ENCODE data around the gene PAQR6. TPM values are rescaled to one million over a fixed set of nuclear protein-coding genes. Genes with fewer than 3 reads are reported as not detected.

The PAQR6 gene, protein sequence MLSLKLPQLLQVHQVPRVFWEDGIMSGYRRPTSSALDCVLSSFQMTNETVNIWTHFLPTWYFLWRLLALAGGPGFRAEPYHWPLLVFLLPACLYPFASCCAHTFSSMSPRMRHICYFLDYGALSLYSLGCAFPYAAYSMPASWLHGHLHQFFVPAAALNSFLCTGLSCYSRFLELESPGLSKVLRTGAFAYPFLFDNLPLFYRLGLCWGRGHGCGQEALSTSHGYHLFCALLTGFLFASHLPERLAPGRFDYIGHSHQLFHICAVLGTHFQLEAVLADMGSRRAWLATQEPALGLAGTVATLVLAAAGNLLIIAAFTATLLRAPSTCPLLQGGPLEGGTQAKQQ
- total RNA-seq (2014; rRNA removed) = 0.83 and 1.8 TPM in 2 replicates
- polyA plus RNA-seq (2012) = 0.77 TPM

DNA sequence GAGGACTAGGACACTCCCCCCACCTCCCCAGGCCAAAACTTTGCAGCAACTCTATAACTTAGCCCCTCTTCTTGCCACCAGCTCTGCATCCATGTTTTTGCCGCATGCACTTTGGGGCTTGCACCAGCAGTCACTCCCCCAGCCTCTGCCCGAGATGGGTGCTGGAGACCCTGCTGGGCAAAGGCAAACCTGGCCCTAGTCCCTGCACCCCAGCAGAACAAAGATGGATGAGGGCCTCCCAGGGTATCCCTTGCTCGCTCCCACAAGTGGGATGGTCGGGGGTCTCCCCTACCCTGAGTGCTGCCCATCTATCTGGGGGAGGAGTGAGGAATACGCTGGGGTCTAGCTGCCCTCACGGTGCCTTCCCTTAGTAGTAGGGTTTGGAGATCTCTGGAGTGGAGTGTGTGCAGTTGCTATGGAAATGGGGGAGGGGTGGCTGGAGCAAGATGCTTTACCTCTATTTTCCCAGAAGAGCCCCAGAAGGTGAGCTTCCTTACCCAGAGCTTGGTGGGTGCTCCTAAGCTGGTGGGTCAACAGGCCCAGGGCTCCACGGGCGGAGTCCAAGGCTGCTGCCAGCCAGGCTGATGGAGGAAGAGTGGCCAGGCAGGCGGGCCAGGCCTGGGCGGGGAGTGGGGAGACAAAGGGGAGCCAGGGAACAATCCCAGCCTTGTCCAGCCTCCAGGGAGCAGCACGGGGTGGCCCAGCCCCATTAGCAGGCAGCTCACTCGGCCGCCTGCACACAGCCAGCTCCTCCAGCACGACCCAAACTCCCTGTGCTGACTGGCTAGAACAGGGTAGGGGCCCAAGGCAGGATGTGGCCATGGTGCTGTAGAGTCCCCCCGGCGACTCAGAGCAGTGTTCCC, at the start of gene PAQR6:
TSS of gene PAQR6 (minus strand) at position 597 of the 863 bp plus-strand sequence. CDS start 1,325 bp downstream, outside the sequence.
- DNase-seq (ENCODE audit: low read depth) = no peak

DNA sequence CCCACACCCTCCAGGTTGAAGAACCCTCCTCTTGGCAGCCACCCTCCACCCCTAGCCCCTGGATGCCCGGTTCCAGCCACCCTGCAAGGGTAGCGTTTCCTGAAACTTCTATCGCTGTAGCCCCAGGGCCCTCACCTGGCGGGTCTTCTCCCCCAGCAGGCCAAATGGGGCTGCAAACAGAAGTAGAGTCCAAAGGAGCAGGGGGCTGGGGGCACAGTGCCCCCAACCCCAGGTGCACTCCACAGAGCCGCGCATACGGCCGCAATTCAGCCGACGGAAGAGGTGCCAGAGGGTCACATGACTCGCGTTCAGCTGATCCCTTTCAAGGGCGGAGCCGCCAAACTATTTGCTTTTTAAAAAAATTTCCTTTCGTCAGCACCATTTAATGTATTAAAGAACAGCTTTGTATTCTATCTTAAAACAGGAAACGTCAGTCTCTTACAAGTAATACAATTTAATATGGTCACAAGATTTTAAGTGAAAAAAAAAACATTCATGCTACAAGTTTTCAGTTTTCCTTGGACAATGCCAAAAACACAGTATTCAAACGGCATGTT, 47.6 kb upstream of the PAQR6 start, which contains the start of gene GLMP:
TSS of gene GLMP (minus strand) at position 289 of the 557 bp plus-strand sequence. CDS start at position 255, 34 bp downstream.
- DNase-seq (ENCODE audit: low read depth) = peak; percentile 29

DNA sequence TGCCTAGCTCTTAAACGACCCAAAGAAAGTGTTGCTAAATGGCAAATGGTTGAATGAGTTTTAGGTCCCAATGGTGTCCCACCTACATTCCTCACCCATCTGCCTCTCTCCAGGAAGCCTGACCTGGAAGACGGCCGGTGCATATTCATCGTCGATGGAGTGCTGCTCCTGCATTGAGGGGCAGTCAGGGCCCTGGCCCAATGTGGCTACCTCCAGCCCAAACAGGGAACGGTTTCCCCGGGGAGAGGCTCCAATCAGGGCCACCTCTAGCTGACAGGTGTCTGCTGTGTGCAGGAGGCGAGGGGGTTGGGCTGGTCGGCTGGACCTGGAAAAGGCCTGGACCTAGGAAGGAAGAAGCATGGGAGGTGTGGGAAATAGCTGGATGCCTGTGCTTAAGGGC, 46.0 kb upstream of the PAQR6 start:
- DNase-seq (ENCODE audit: low read depth) = no peak

DNA sequence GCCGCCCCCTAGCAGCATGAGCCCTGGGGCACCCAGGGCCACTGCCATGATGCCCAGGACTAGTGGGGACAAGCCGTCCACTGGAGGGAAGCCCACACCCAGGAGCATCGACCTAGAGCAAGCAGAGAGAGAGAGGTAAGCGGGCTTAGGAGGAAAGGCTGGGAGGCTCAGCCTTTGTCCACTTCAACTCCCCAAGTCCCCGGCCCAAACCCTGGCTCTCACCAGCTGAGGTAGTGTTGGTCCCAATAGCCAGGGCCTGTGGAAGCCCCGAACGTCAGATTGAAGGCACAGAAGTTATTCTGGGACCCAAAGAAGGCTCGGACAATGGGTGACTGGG, 45.2 kb upstream of the PAQR6 start:
- no peak for DNase-seq (ENCODE audit: low read depth)

DNA sequence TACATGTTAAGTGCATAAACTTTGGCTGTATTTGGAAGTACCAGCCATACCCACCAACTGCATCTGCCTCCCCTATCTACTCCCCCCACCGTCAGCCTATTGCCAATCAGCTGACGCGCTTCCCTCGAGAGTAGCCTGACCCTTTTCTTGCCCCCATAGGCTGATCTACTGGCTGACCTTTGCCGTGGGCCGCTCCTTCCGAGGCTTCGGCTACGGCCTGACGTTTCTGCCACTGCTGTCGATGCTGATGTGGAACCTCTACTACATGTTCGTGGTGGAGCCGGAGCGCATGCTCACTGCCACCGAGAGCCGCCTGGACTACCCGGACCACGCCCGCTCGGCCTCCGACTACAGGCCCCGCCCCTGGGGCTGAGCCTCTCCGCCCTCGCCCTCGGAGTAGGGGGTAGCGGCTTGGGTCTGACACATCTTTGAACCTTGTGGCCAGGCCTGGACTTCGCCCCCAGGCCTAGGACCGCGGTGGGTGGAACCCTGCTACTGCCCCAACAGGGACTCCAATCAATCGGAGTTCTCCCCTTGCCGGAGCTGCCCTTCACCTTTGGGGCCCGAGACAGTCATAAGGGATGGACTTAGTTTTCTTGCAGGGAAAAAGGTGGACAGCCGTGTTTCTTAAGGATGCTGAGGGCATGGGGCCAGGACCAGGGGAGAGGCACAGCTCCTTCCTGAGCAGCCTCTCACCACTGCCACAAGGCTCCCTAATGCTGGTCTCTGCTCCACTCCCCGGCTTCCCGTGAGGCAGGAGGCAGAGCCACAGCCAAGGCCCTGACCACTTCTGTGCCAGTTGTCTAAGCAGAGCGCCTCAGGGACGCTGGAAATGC, 43.6 kb upstream of the PAQR6 start:
- DNase-seq (ENCODE audit: low read depth) = peak; percentile 65

DNA sequence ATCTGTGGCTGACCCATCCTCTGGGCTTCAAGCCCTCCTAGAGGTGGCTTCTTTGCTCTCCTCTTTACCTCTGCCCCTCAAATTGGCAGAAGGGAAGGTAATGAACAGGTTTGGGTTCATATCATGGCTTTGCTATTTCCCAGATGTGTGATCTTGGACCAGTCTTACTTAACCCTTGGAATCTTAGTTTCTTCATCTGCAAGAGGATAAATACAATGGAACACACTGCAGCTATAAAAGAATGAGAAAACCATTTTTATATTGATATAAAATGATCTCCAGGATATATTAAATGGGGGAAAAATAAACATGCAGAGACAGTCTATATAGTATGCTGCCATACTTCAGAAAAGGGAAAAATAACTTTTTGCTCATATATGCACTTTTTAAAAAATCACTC, 42.0 kb upstream of the PAQR6 start:
- no peak for DNase-seq (ENCODE audit: low read depth)

GRCh38 chr1:156286061-156286460, 38.2 kb upstream of the PAQR6 start:
- no peak for DNase-seq (ENCODE audit: low read depth)

- DNase-seq (ENCODE audit: low read depth) = no peak
Measured at GRCh38 chr1:156285437-156285836, 37.6 kb upstream of the PAQR6 start.

GRCh38 chr1:156284757-156285156, 36.9 kb upstream of the PAQR6 start:
- DNase-seq (ENCODE audit: low read depth) = peak; percentile 46

- DNase-seq (ENCODE audit: low read depth) = no peak
Measured at GRCh38 chr1:156284112-156284511, 36.3 kb upstream of the PAQR6 start, which contains the start of gene TMEM79. Gene TMEM79 (plus strand): TSS chr1:156284325. CDS start chr1:156285227, 902 bp downstream.

GRCh38 chr1:156283521-156283920, 35.7 kb upstream of the PAQR6 start:
- DNase-seq (ENCODE audit: low read depth) = no peak

GRCh38 chr1:156282479-156283222, 34.8 kb upstream of the PAQR6 start, which contains the start of gene SMG5:
Gene SMG5 (minus strand): TSS chr1:156282825. CDS start chr1:156282680, 145 bp downstream.
- DNase-seq (ENCODE audit: low read depth) = peak; percentile 99

GRCh38 chr1:156281693-156282478, 34.0 kb upstream of the PAQR6 start:
- peak; percentile 22 for DNase-seq (ENCODE audit: low read depth)

GRCh38 chr1:156281281-156281680, 33.4 kb upstream of the PAQR6 start:
- peak; percentile 73 for DNase-seq (ENCODE audit: low read depth)

- DNase-seq (ENCODE audit: low read depth) = no peak
Measured at GRCh38 chr1:156279837-156280236, 32.0 kb upstream of the PAQR6 start.

GRCh38 chr1:156276966-156277381, 29.1 kb upstream of the PAQR6 start:
- no peak for DNase-seq (ENCODE audit: low read depth)

GRCh38 chr1:156276532-156276931, 28.7 kb upstream of the PAQR6 start:
- no peak for DNase-seq (ENCODE audit: low read depth)

- no peak for DNase-seq (ENCODE audit: low read depth)
Measured at GRCh38 chr1:156270314-156270713, 22.5 kb upstream of the PAQR6 start.

DNA sequence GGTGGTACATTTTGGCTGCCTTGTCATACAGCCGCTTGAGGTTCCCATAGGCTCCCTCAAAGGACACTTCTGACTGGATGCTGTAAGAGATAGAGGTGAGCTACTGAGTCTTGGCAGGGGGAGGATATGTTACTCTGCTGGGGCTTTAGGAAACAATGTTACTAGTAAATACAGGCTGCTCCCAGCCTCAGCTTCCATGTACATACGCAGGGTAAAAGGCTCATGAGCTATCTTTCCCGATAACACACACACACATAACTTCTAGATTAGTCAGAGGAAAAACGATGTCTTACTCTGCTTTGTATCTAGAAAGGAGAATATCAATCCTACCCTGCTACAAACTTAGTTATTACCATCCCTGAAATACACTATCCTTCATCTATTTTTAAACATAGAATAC, 20.5 kb upstream of the PAQR6 start:
- DNase-seq (ENCODE audit: low read depth) = no peak

DNA sequence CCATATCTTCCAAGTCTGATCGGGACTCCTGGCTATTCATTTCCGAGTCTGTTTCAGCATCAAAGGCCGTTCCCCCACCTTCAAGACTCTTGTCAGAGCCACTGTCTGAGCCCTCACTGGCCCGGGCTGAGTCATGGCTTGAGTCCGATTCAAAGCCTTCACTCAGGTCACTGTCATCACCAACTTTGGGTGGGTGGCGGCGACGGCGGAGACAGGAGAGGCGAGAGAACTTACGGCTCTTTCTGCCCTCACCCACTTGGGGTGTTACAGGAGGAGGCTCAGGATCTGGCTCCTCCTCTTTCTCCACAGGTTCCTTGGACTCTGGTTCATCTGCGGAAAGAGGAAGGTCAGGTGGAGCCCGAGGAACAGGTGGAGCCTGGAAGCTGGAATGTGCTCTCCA, 18.2 kb upstream of the PAQR6 start:
- no peak for DNase-seq (ENCODE audit: low read depth)
